ENCODE data around the gene DNAAF9.

- TF ChIP-seq POLR2A (IDR thresholded peaks at IDR 0.05) (no peak), CTCF (IDR thresholded peaks at IDR 0.05) (no peak), POLR2AphosphoS5 (IDR thresholded peaks at IDR 0.05) (no peak), EP300 (IDR thresholded peaks at IDR 0.05; ENCODE audit: low read depth) (no peak)
Observed at GRCh38 chr20:3413393-3413889, 6.0 kb upstream of the DNAAF9 start.
